Stimulated activated CD4-positive, alpha-beta T cell treated with anti-CD3 and anti-CD28 coated beads, Interleukin-12 subunit alpha, Interleukin-12 subunit beta, amount 100 ng/mL, for 4 hours (primary cell): ENCODE results near the gene THY1.
"Not testable (repeated sequence)": the region's sequence is repeated elsewhere in the genome, so short reads cannot be mapped to it uniquely, and the experiment has no call there.

Source experiments
- DNase-seq: peaks from one replicate; pipeline ENCODE4 v3.0.0-alpha.2; 2020

Gene THY1

DNA sequence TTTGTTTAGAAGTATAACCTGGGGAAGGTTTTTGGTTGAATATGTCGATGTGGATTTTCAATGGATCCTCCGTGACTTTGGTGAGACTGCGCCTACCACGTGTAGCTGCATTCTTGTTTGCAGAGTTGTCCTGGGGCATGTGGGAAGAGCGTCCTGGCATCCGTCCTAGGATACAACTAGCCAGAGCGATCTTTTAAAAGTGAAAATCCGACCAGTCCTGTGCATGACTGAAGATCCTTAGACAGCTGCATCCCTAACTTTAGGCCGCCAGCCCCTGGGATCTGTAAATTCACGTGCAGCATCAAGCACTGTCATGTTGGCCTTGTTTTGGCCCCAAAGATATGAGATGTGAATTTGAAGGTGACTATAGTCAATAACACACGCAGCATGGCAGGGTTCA is 22.4 kb upstream of the THY1 start:
- no peak for DNase-seq

DNA sequence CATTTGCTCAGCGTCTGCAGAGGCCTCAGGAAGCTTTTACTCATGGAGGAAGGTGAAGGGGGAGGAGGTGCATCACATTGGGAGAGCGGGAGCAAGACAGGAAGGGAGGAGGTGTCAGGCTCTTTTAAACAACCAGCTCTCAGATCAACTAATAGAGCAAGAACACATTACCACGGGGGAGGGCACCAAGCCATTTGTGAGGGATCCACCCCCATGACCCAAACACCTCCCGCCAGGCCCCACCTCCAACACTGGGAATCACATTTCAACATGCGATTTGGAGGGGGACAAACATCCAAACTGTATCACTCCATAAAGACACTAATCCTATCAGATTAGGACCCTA is 18.9 kb upstream of the THY1 start:
- no peak for DNase-seq

DNA sequence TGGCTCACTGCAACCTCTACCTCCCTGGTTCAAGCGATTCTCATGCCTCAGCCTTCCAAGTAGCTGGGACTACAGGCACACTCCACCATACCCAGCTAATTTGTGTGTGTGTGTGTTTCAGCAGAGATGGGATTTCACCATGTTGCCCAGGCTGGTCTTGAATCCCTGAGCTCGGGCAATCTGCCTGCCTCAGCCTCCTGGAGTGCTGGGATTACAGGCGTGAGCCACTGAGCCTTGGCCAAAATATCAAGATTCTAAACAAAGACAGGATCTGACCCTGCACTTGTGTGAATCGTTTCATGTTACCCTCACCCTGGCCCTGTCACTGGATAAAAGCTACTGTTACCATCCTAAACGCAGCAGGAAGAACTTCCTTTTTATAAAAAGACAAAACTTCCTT is 15.6 kb upstream of the THY1 start:
- DNase-seq, result no peak

DNA sequence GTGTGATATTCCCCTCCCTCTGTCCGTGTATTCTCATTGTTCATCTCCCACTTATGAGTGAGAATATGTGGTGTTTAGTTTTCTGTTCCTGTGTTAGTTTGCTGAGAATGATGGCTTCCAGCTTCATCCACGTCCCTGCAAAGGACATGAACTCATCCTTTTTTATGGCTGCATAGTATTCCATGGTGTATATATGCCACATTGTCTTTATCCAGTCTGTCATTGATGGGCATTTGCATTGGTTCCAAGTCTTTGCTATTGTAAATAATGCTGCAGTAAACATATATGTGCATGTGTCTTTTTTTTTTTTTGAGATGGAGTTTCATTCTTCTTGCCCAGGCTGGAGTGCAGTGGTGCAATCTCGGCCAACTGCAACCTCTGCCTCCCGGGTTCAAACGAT is 14.5 kb upstream of the THY1 start:
- not testable (repeated sequence) for DNase-seq

DNA sequence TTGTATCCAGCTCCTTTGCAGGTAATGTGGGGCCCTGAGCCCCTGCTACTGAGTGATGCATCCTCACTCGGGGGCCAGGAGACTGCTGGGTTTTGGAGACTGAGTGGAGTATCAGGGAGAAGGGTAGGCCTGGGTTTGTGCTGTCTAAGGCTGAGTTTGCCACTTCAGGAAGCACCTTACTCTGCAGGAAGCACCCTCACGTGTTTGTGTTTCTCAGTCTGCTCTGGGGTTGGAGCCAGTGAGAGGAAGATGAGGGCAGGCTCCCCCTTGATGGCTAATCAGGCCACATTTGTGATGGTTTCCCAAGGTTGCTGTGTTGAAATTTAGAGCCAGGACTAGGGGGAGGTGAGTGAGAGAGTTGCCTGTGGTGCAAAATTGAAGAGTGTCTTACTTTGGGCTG is 13.7 kb upstream of the THY1 start:
- no peak for DNase-seq

DNA sequence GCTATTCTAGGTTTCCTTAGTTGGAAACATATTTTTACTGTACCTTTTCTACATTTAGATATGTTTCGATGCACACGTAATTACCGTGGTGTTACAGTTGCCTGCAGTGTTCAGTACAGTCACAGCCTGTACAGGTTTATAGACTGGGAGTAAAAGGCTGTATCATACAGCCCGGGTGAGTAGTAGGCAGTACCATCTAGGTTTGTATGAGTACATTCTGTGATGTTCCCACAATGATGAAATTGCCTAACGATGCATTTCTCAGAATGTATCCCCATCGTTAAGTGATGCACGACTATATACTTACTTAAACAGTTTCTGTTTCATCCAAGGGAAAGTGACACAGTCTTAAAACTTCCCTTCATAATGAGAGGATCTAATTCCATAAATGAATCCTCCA is 13.1 kb upstream of the THY1 start:
- DNase-seq, result no peak

DNA sequence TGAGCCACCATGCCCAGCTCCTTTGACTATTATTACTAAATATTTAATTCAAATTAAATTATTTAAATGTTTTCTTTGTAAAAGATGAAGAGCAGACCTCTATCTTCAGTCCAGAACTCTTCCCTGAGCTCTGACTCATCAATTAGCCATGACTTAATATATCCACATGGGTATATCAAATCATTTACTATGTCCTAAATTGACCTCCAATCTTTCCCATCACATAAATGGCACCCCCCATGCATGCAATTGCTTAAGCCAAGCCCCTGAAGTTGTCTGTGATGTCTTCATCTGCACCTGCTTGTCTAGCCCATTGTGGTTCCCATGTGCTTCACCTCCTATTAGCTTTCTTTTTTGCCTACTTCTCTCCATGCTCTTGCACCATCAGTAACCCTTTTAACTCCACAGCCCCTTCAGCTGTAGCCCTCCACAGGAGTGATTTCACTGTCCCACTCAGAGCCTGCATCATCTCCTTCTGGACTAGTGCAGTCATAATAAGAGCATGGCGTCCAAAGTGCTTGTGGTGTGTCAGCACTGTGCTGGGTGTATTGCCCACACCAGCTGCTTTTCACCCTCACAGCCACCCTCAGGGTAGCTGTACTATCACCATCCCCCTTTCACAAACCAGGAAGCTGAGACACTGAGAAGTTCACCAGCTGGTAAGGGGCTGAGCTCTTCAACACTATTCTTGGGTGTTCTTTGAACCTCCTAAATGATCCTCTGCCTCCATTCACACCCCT is 11.8 kb upstream of the THY1 start:
- DNase-seq, result no peak

DNA sequence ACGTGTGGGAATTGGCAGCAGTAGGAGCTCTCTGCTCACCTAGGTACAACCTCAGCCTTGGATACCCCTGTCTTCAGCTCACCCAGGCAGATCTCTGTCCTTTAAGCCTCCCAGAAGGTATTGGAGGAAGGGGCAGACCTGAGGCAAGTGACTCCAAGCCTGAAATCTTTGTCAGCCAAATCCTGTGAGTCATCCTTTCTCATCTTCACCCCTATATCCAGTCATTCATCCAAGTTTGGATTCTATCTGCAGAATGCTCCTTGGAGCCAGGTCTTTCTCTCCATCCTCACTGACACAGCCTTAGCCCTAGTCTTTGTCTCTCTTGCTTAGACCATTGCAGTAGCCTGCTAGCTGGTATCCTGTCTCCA is 10.4 kb upstream of the THY1 start:
- no peak for DNase-seq

DNA sequence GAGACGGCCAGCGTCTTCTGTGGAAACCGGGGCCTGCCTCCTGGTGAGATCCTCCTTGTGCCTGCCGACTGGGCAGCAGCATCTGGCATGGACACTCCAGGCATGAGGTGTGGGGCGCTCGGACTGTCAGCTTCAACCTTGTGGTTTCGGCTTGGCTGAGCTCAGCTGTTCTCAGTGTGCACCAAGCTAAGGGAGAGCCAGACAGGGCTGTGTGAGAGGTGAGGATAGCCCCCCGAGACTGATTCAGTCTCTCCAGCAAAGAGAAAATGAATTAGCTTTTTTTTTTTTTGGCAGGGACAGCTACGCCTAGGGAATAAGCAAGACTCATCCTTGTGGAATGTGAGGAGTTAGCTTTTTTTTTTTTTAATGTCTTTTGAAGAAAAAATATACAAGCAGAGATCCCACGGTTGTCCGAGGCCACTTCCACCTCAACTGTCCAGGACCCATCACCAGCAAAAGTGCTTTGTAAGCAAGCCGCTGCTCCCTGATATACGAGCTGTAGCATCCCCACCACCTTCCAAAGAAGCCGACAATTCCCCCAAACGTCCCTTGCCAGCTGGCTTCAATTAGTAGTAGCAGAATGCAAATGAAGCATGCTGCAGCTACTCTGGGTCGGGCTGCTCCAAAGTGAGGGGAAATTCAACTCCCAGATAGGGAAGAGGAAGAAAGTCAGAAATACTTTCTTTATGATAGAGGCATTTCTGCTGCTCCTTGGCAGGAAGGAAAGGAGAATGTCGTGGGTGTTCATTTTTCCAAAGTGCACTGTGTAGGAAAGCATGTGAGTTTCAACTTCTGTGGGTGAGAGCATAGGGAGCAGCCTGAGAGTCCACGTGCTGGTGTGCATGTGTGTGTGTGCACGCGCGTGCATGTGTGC is 9.7 kb upstream of the THY1 start:
- no peak for DNase-seq

DNA sequence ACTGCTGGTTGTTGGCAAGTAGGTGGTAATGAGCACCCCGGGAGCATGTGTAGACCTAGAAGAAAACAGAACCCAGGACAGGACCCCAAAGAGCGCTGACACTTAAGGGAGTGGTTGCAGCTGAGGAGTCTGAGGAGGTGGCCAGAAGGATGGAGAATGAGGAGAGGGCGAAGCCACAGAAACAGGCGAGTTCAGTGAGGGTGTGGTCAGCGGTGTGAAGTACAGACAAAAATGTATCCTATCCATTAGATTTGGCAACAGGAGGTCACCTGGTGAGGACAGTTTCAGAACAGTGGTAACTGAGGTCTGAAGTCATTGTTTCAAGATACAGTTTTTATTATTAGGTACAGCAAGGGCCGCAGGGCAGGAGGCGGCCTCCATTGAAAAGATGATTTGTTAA is 8.6 kb upstream of the THY1 start:
- DNase-seq, result no peak

DNA sequence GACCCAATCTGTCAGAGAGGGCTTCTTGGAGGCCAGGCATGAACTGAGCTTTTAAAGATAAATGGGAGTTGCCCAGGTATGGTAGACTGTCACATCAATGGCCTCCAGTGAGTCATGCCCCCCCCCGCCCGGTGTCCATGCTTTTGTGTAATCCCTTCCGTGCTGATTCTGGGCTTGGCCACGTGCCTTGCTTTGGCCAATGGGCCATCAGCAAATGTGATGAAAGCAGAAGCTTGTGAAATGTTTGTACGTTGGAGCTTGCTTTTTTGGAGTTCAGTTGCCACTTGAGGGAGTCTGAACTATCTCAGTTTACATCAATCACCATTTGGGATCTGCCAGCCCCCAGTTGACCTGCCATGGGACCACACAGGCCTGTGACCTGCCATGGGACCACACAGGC is 4.3 kb upstream of the THY1 start:
- no peak for DNase-seq

DNA sequence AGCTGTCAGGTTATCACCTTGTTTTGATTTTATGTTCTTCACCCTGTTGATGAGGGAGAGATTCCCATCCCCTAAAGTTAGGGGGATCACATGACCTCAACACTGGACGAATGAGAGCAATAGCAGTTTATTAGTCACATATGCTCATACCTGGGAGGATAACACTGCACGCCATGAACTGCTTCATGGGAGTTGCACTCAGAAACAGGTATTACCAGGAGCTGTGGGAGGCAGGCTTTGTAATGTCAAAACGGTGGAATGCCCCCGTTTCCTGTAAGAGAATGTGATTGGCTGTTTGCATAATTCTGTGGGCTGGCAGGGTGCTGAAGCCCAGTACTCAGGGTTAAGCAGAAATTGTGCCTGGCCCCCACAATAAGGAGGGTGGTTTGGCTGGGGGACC is 3.2 kb upstream of the THY1 start:
- DNase-seq, result no peak

DNA sequence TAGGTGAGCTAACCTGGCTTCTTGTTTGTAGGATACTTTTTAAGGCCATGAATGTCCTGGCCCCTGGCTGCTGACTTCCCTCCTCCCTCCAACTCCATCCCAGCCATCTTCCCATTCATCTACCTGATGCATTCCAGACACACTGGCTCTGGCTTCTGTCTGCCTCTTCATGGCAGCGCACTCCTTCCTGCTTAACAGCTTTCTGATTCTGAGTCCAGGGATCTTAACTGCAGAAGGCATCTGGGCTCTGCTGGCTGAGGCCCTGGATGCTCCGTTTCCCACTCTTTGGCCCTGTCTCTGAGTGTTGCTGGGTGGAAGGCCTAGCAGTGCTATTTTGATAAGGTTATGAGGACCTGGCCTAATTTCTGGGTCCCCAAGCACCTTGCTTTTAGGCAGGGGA is 1.8 kb upstream of the THY1 start:
- DNase-seq, result no peak

DNA sequence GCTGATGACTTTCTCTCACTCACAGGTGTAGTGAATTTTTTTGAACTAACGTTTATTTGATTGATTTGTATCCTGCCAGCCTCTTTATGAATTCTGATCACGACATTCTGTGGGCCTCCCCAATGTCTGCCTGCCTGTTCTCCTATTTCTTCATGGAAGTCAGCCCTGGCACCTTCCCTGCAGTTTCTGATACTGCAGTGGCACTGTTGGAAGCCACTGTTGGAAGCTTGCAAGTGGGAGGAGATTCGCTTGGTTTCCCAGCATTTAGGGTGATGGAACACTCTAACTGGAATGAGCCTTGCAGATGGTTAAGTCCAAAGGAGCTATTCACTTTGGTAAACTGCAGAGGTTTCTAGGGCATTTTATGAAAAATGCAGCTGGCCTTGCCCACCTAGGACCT is 1.3 kb upstream of the THY1 start:
- no peak for DNase-seq

DNA sequence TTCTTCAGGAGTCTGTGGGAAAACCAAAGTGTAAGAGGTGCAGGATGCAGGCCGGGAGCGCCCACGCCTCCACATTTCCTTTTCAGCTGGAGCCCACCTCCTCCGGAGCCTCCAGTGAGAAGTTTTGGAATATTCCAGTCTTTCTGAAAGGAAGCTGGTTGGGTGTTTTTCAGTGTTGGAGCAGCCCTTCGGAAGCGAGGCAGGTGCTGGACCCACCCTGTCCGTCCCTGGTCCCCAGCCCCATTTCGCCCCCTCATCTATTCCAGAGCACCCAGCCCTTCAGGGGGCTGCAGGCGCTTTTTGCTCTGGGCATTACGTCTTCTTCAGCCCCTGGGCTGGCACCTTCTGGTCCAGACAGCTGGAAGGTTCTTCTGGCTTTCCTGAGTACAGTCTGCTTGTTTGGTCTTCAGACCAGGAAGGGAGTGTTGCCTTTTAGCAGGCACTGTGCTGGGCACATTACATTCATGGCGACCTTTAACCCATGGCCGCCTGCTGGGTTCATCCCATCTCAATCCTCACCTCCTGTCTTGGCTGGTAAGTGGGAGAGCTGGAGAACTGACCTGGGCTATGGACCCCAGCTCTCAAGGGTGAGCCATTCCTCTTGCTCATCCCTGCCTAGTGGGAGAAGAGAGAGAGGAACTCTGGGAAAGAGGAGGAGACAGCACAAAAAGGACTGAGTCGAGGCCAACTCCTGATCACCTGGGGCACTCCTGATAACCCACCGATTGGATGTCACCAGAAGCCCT is 710 bp upstream of the THY1 start:
- no peak for DNase-seq

DNA sequence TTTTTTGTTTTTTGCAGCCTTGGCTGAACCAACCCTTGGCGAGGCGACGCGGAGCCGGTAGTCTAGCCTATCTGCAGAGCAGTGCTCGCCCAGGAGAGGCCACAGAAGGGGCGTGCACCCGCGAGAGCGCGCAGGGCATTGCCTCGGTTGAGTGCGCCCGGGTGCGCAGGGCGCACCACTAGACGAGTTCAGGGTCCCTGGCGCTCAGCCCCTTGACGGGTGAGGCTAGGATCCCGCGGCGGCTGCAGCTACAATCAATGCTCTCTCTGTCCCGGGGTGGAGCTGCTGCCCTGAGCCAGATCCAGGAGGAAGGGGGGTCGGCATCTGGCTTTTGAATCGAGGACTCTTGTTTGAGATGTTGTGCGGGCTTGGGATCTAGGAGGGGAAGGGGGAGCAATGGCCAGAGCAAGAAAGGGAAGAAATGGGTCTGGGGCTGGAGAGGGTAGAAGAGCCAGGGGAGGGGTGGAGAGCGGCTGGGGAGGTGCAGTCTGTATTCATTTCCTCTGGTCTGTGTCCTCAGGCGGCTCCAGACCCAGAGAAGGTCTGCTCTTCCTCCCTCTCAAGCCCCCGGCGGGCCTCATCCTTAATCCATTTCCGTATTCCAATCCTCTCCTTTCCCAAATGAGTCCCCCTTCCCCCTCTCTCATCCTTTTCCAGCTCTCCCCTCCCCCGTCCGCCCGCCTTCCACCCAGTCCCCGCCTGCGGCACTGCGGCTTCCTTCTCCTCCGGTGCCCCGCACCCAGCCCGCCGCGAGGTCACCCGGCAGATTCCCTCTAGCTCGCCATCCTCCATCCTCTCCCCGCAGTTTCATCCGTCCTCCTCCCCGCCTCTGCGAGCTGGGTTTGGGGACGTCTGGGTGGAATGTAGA is 797 bp downstream of the THY1 start:
- no peak for DNase-seq

DNA sequence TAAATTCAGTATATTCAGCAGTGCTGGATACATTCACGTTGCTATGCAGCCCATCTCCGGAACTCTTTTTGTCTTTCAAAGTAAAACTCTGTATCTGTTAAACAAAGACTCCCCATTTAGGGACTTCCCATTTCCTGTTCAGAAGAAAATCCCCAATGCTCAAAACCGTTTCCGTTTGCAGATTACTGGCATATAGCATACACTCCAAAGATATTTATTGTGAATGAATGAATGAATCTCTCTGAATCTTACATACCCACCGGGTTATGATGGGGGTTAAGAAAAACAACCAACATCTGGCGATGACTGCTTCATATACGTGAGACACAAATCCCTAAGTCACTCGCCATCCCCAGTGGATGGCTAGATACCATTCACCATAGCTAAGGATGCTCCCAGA is 1.6 kb downstream of the THY1 start:
- DNase-seq, result no peak

DNA sequence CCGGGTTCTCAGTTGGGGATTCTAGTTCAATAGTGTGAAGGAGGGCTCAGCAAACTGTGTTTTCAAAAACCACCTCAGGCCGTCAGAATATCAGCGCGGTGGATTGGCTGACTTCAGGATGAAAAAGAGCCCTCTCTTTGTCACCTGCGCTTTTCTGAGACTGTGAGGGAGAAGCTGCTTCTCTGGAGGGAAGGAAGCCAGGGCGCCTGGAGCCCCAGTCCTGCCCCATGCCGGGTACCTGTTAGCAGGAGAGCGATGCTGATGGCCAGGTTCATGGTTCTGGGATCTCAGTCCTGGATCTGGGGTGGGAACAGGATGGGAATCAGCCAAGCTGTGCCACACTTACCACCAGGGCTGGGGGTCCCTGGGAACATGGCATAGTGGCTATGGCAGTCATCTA is 2.3 kb downstream of the THY1 start:
- no peak for DNase-seq

DNA sequence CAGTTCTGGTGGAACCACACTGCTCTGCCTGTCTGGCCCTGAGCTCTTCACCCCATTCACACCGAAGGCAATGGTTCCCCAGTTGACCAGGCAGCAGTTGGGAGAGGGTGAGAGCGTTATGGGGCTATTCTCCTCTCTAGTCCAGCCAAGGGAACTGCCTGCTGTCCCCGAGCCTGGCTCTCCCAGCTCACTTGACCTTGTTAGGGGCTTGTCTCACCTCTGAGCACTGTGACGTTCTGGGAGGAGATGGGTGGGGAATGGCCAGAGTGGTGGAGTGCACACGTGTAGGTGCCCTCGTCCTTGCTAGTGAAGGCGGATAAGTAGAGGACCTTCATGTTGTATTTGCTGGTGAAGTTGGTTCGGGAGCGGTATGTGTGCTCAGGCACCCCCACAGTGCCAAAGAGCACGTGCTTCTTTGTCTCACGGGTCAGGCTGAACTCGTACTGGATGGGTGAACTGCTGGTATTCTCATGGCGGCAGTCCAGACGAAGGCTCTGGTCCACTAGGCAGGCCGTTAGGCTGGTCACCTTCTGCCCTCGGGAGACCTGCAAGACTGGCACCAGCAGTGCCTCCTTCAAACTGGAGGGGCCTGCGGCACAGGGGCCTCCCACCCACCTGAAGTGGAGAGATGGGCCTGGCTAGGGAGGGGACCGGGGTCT is 3.0 kb downstream of the THY1 start:
- DNase-seq, result no peak

DNA sequence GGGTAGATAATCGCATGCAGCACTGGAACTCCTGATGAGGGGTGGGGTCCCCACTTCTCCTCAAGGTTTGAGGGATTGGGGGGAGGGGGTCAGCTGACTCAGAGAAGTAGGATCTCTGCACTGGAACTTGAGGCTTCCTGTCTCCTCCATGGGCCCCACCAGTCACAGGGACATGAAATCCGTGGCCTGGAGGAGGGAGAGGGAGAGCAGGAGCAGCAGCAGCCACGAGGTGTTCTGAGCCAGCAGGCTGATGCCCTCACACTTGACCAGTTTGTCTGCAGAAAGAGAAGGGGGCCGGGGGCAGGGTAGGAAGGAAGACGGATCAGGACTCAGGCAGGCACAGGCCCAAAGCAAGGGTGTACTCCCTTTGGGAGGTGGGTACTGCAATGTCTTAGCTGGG is 3.7 kb downstream of the THY1 start:
- DNase-seq, result no peak

DNA sequence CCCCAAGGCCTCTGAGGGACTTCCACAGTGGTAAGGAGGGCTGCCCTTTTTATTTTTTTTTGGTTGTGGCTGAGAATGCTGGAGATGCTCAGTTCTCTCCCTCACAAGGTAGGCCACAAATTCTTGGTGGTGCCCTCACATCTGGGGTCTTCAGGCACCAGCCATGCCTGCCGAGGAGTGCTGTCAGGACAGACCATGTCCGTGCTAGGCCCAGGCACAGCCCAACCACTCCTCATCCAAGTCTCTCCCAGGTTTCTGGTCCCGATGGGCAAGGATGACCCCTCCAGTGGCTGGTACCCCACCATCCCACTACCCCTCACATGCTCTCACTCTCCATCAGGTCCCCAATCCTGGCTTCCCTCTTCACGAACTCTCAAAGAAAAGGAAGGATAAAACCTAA is 4.2 kb downstream of the THY1 start:
- DNase-seq, result no peak

DNA sequence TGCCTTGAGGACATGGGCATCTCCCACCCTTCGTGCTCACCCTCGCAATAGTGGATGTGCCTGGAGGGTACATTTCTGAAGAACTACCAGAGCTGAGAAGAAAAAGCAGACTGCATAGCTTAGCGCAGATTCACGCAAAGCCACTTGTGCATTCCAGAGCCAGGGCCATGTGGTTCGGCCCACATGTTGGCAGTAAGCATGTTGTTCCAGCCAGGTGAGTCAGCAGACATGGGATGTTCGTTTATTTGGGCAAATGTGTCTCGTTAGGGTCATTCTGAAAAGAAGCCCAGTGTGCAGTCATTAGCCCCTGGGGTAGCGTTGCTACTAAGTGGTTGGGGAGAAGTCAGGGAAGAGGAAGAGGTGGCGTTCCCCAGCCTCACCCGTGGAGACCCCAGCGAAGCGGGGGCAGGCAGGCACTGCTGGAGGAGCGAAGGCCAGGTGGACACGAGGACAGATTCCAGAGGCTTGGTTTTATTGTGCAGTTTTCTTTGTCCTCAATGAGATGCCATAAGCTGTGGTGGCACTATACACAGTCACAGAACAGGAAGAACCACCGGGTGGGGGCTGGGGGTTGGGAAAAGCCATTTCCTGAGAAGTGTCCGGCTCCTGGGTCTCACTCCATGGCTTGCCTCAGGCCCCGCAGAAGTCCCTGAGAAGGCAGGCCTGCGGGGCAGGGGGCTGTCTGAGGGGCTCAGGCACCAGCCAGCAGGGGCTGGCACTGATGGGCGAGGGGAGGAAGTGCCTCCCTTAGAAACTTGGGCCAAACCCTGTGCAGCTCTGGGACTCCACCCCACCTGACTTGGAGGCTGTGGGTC is 5.0 kb downstream of the THY1 start:
- no peak for DNase-seq
